HG02943 (cell line): Measurements from ENCODE around the gene BUB1B.

Source experiments
- ATAC-seq: cut with Tn5 transposase; IDR thresholded peaks from one replicate; pipeline ENCODE4 v1.9.1; 2021; ENCODE audit warnings: mild to moderate bottlenecking, low read depth, moderate library complexity; ENCODE audit not compliant: unreplicated experiment

Gene BUB1B

DNA sequence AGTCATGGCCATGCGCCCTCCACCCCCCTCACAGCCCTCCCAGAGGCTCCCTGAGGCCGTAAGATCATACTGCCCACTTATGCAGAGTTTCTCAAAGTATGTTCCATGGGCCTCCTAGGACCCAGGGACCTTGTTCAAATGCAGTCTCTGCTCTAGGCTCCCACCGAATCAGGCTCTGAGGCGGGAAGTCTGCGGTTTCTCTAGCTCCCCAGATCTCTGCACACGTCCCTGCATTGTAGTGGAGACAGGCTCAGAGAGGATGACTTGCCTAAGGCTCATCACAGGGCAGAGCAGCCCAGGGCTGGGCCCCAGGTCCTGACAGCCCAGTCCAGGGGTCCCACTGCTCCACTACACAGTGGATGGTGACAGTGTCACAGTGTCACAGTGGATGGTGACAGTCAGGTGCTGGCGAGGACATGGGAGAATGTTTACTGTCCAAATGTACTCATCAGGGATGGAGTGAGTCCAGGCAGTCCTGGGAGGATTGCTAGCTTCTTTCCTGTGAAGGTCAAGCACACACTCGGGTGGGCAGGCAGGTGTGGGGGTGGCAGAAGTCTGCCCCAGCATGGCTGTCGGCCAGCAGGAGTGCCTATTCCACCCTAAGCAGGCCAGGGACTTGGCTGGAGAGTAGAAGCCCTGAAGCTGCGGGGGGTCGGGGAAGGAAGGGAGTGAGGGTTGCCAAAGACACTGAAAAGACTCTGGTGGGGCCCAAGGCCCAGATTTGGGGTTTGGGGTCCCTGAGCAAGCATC is 109.6 kb downstream of the BUB1B start:
- ATAC-seq: no peak
